Trophoblast cell (in vitro differentiated cells and primary cell): Measurements from ENCODE around the gene KCNJ10.
A peak's percentile ranks its signal among the peaks of the same experiment; 100 is the strongest.

Source experiments
- DNase-seq, 2 donors: peaks; one replicate each; pipeline ENCODE4 v3.0.0-alpha.2; 2016
- H2AFZ ChIP-seq: 2 replicates; pipeline ENCODE4 v1.6.1; 2013; ENCODE audit warnings: low read length, moderate library complexity, mild to moderate bottlenecking; ENCODE audit not compliant: insufficient read depth, poor library complexity
- H2AK5ac ChIP-seq: 2 replicates; pipeline ENCODE4 v1.6.1; 2013; ENCODE audit warnings: mild to moderate bottlenecking, low read length
- H2BK120ac ChIP-seq: 2 replicates; pipeline ENCODE4 v1.6.1; 2013; ENCODE audit warnings: low read length, mild to moderate bottlenecking, moderate library complexity; ENCODE audit not compliant: insufficient read depth, poor library complexity
- H2BK12ac ChIP-seq: 2 replicates; pipeline ENCODE4 v1.6.1; 2013; ENCODE audit warnings: mild to moderate bottlenecking, low read length, moderate library complexity
- H2BK5ac ChIP-seq: 2 replicates; pipeline ENCODE4 v1.6.1; 2013; ENCODE audit warnings: low read length, low read depth, moderate library complexity, mild to moderate bottlenecking; ENCODE audit not compliant: poor library complexity
- H3K14ac ChIP-seq: 2 replicates; pipeline ENCODE4 v1.6.1; 2013; ENCODE audit warnings: mild to moderate bottlenecking, low read length
- H3K18ac ChIP-seq: 2 replicates; pipeline ENCODE4 v1.6.1; 2013; ENCODE audit warnings: mild to moderate bottlenecking, low read length
- H3K23ac ChIP-seq: 2 replicates; pipeline ENCODE4 v1.6.1; 2013; ENCODE audit warnings: low read length
- H3K27ac ChIP-seq: 2 replicates; pipeline ENCODE4 v1.5.1; 2013; ENCODE audit warnings: low read depth, mild to moderate bottlenecking, inconsistent platforms, low read length, moderate library complexity
- H3K27me3 ChIP-seq: 2 replicates; pipeline ENCODE4 v1.6.1; 2013; ENCODE audit warnings: inconsistent platforms, mild to moderate bottlenecking, low read length, moderate library complexity; ENCODE audit not compliant: insufficient read depth
- H3K36me3 ChIP-seq, 2 experiments: 1 replicate in 1 of 2; 2 replicates in 1 of 2; pipeline ENCODE4 v1.6.1; 2013; ENCODE audit warnings: low read length in 2 of 2, mild to moderate bottlenecking in 2 of 2, moderate library complexity in 1 of 2; ENCODE audit not compliant: insufficient read depth in 2 of 2, control insufficient read depth in 1 of 2
- H3K4ac ChIP-seq: 2 replicates; pipeline ENCODE4 v1.6.1; 2013; ENCODE audit warnings: low read depth, mild to moderate bottlenecking, low read length, moderate library complexity
- H3K4me1 ChIP-seq, 2 experiments: 1 replicate in 1 of 2; 2 replicates in 1 of 2; pipeline ENCODE4 v1.6.1; 2013; ENCODE audit warnings: low read length in 2 of 2, mild to moderate bottlenecking in 2 of 2, moderate library complexity in 1 of 2; ENCODE audit not compliant: insufficient read depth in 2 of 2, control insufficient read depth in 1 of 2
- H3K4me2 ChIP-seq: 2 replicates; pipeline ENCODE4 v1.6.1; 2013; ENCODE audit warnings: inconsistent platforms, mild to moderate bottlenecking, low read length, moderate library complexity
- H3K4me3 ChIP-seq: 2 replicates; pipeline ENCODE4 v1.5.1; 2013; ENCODE audit warnings: mild to moderate bottlenecking, low read depth, low read length, inconsistent platforms
- H3K79me1 ChIP-seq: one replicate; pipeline ENCODE4 v1.6.1; 2013; ENCODE audit warnings: low read length
- H3K79me2 ChIP-seq: 2 replicates; pipeline ENCODE4 v1.6.1; 2013; ENCODE audit warnings: low read length, mild to moderate bottlenecking; ENCODE audit not compliant: control insufficient read depth, insufficient read depth, poor library complexity
- H3K9ac ChIP-seq: 2 replicates; pipeline ENCODE4 v1.6.1; 2013; ENCODE audit warnings: mild to moderate bottlenecking, low read length
- H3K9me3 ChIP-seq: 2 replicates; pipeline ENCODE4 v1.6.1; 2013; ENCODE audit warnings: low read depth, mild to moderate bottlenecking, control low read depth, inconsistent platforms, low read length; ENCODE audit not compliant: insufficient read depth
- H4K12ac ChIP-seq: 2 replicates; pipeline ENCODE4 v1.6.1; 2013; ENCODE audit warnings: low read depth, mild to moderate bottlenecking, low read length, moderate library complexity
- H4K8ac ChIP-seq: 2 replicates; pipeline ENCODE4 v1.6.1; 2013; ENCODE audit warnings: low read depth, mild to moderate bottlenecking, low read length, moderate library complexity
- H4K91ac ChIP-seq: one replicate; pipeline ENCODE4 v1.6.1; 2013; ENCODE audit warnings: low read depth, mild to moderate bottlenecking, low read length, moderate library complexity
- WGBS: extraction: QIAGEN DNeasy Blood & Tissue Kit; methylation state at CpG from one replicate; pipeline ENCODE4 v1.1.7; 2013; ENCODE audit warnings: missing lambda C conversion rate; ENCODE audit not compliant: insufficient read length, insufficient coverage; ENCODE audit errors: extremely low coverage; 5-methylcytosine and 5-hydroxymethylcytosine counted together

KCNJ10 gene

DNA sequence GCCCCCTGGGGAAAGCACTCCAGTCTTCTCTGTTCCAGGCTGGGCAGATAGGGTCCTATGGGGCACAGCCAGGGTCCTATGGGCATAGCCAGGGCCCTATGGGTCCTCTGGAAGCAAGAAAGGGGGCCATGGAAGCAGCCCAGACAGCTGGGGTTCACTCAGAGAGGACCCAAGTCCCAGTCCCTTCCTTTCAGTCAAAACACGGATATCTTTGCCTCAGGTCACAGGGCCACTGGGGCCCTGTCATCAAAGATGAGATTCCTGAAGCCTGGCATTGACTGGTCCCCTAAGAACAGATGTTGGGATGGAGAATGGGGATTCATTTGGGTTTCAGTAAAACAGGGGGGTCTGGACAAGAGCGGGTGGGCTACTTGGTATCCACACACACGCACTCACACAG is 19.9 kb upstream of the KCNJ10 start:
- no peak overlapping the region for H3K9ac ChIP-seq
- peaks cover 3% of the 10 kb centered on the region for H3K9me3 ChIP-seq
- no peak for DNase-seq
- H3K18ac ChIP-seq: no peak overlapping the region
- no peak overlapping the region for H2AFZ ChIP-seq
- H2BK120ac ChIP-seq: no peak overlapping the region
- H4K8ac ChIP-seq: no peak overlapping the region
- H3K27ac ChIP-seq: no peak overlapping the region
- no peaks in the 10 kb centered on the region for H3K27me3 ChIP-seq
- H2AK5ac ChIP-seq: no peak overlapping the region
- no peak overlapping the region for H3K4me2 ChIP-seq
- H3K14ac ChIP-seq: no peak overlapping the region
- H4K91ac ChIP-seq: no peak overlapping the region
- H2BK12ac ChIP-seq: no peak overlapping the region
- H3K4me1 ChIP-seq: peaks cover 5 to 7% of the 10 kb centered on the region in 2 experiments
- H3K4me3 ChIP-seq: no peak overlapping the region
- H3K79me2 ChIP-seq: no peaks in the 10 kb centered on the region
- no peak overlapping the region for H4K12ac ChIP-seq
- no peak overlapping the region for H2BK5ac ChIP-seq
- WGBS: no CpG with 5 or more reads among the region's 3 CpGs
- H3K23ac ChIP-seq: no peak overlapping the region
- no peak overlapping the region for H3K4ac ChIP-seq
- H3K36me3 ChIP-seq: peaks cover 0 to 6% of the 10 kb centered on the region in 2 experiments
- H3K79me1 ChIP-seq: no peaks in the 10 kb centered on the region

- Histone ChIP-seq H3K23ac (no peak overlapping the region), H3K9ac (no peak overlapping the region), H3K27me3 (peaks cover 2% of the 10 kb centered on the region), H3K18ac (no peak overlapping the region), H3K79me2 (no peaks in the 10 kb centered on the region), H2BK5ac (no peak overlapping the region), H4K91ac (no peak overlapping the region), H4K8ac (no peak overlapping the region), H3K4ac (no peak overlapping the region), H2BK120ac (no peak overlapping the region), H3K79me1 (no peaks in the 10 kb centered on the region), H3K4me3 (no peak overlapping the region), H3K9me3 (peaks cover 2% of the 10 kb centered on the region), H2AK5ac (no peak overlapping the region), H3K14ac (no peak overlapping the region), H3K27ac (no peak overlapping the region), H2BK12ac (no peak overlapping the region), H3K4me2 (no peak overlapping the region), H2AFZ (no peak overlapping the region), H3K4me1 (peaks cover 7 to 9% of the 10 kb centered on the region in 2 experiments), H3K36me3 (peaks cover 0 to 3% of the 10 kb centered on the region in 2 experiments), H4K12ac (no peak overlapping the region)
- no peak for DNase-seq
- no CpG with 5 or more reads among the region's 12 CpGs for WGBS
Measured at GRCh38 chr1:160087118-160087662, 17.2 kb upstream of the KCNJ10 start.

DNA sequence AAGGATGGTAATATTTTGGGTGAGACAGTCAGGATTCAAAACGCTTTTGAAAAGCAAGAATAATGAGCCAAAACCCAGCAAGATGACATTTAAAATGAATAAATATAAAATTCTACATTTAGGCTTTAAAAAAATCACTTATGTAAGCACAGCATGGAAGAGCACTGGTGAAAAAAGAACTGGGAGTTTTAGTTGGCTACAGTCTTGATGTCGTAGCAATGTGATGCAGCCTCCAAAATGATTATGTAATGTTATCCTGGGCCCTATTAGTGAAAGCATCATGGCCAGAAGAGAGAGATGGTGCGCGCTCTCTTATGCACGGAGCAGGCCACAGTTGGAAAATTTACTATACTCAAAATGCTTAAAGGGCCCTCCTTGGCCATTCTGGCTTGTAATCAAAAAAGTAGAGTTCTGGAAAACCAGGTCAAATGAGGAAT is 16.5 kb upstream of the KCNJ10 start:
- no CpG with 5 or more reads among the region's 5 CpGs for WGBS
- no peak overlapping the region for H3K4me3 ChIP-seq
- H3K36me3 ChIP-seq: peaks cover 0 to under 1% of the 10 kb centered on the region in 2 experiments
- H2BK5ac ChIP-seq: no peak overlapping the region
- no peaks in the 10 kb centered on the region for H3K79me1 ChIP-seq
- no peak overlapping the region for H3K4ac ChIP-seq
- H3K18ac ChIP-seq: no peak overlapping the region
- H3K79me2 ChIP-seq: no peaks in the 10 kb centered on the region
- H3K4me1 ChIP-seq: peaks cover 7 to 9% of the 10 kb centered on the region in 2 experiments
- H2AFZ ChIP-seq: no peak overlapping the region
- no peak overlapping the region for H3K27ac ChIP-seq
- H3K9ac ChIP-seq: no peak overlapping the region
- no peak overlapping the region for H2AK5ac ChIP-seq
- peaks cover 5% of the 10 kb centered on the region for H3K27me3 ChIP-seq
- no peaks in the 10 kb centered on the region for H3K9me3 ChIP-seq
- no peak for DNase-seq
- no peak overlapping the region for H2BK120ac ChIP-seq
- H3K4me2 ChIP-seq: no peak overlapping the region
- H3K23ac ChIP-seq: no peak overlapping the region
- no peak overlapping the region for H3K14ac ChIP-seq
- H2BK12ac ChIP-seq: no peak overlapping the region
- no peak overlapping the region for H4K12ac ChIP-seq
- no peak overlapping the region for H4K8ac ChIP-seq
- H4K91ac ChIP-seq: no peak overlapping the region

- Histone ChIP-seq H3K18ac (no peak overlapping the region), H3K4me3 (no peak overlapping the region), H4K91ac (no peak overlapping the region), H3K36me3 (no peaks in the 10 kb centered on the region), H3K4me2 (no peak overlapping the region), H2AK5ac (no peak overlapping the region), H3K27ac (no peak overlapping the region), H4K12ac (no peak overlapping the region), H3K4me1 (peaks cover 5 to 7% of the 10 kb centered on the region in 2 experiments), H3K4ac (no peak overlapping the region), H3K27me3 (peaks cover 5% of the 10 kb centered on the region), H2BK5ac (no peak overlapping the region), H2BK12ac (no peak overlapping the region), H3K23ac (no peak overlapping the region), H3K79me1 (no peaks in the 10 kb centered on the region), H3K9ac (no peak overlapping the region), H2AFZ (no peak overlapping the region), H4K8ac (no peak overlapping the region), H3K9me3 (no peaks in the 10 kb centered on the region), H3K14ac (no peak overlapping the region), H3K79me2 (no peaks in the 10 kb centered on the region), H2BK120ac (no peak overlapping the region)
- no CpG with 5 or more reads among the region's 19 CpGs for WGBS
- DNase-seq: peak; percentile 87 to 91
Measured at GRCh38 chr1:160085686-160086455, 15.9 kb upstream of the KCNJ10 start.
